Activated CD4-positive, alpha-beta T cell treated with anti-CD3 and anti-CD28 coated beads, Interleukin-2, amount 50 U/mL, for 16 hours (primary cell): Measurements from ENCODE around the gene DDX10.
"Not testable (repeated sequence)": the region's sequence is repeated elsewhere in the genome, so short reads cannot be mapped to it uniquely, and the experiment has no call there.

ENCODE experiments used
- DNase-seq: peaks from one replicate; pipeline ENCODE4 v3.0.0-alpha.2; 2020

The DDX10 gene

GRCh38 chr11:108780119-108780518, 115.2 kb downstream of the DDX10 start:
- DNase-seq: no peak

GRCh38 chr11:108781946-108782345, 117.1 kb downstream of the DDX10 start:
- DNase-seq: no peak

- DNase-seq: no peak
These were observed 121.6 kb downstream of the DDX10 start for GRCh38 chr11:108786281-108786990.

- no peak for DNase-seq
These were observed 122.2 kb downstream of the DDX10 start for GRCh38 chr11:108787105-108787504.

- DNase-seq: no peak
These were observed 123.8 kb downstream of the DDX10 start for GRCh38 chr11:108788565-108789199.

GRCh38 chr11:108790501-108791299, 125.8 kb downstream of the DDX10 start:
- no peak for DNase-seq

- DNase-seq: no peak
These were observed 128.3 kb downstream of the DDX10 start for GRCh38 chr11:108793138-108793537.

GRCh38 chr11:108793611-108794010, 128.7 kb downstream of the DDX10 start:
- DNase-seq: no peak

GRCh38 chr11:108796551-108796950, 131.7 kb downstream of the DDX10 start:
- no peak for DNase-seq

GRCh38 chr11:108797578-108798100, 132.8 kb downstream of the DDX10 start:
- no peak for DNase-seq

GRCh38 chr11:108802492-108802891, 137.6 kb downstream of the DDX10 start:
- DNase-seq: no peak

GRCh38 chr11:108803776-108804175, 138.9 kb downstream of the DDX10 start:
- DNase-seq: no peak

GRCh38 chr11:108804511-108804910, 139.6 kb downstream of the DDX10 start:
- no peak for DNase-seq

GRCh38 chr11:108805030-108805429, 140.2 kb downstream of the DDX10 start:
- DNase-seq: no peak

- DNase-seq: no peak
These were observed 142.4 kb downstream of the DDX10 start for GRCh38 chr11:108807262-108807661.

- no peak for DNase-seq
These were observed 148.2 kb downstream of the DDX10 start for GRCh38 chr11:108813086-108813485.

- no peak for DNase-seq
These were observed 153.1 kb downstream of the DDX10 start for GRCh38 chr11:108817976-108818375.

- no peak for DNase-seq
These were observed 154.1 kb downstream of the DDX10 start for GRCh38 chr11:108818971-108819370.

GRCh38 chr11:108819957-108820356, 155.1 kb downstream of the DDX10 start:
- no peak for DNase-seq

- not testable (repeated sequence) for DNase-seq
These were observed 159.1 kb downstream of the DDX10 start for GRCh38 chr11:108823960-108824359.

- no peak for DNase-seq
These were observed 159.7 kb downstream of the DDX10 start for GRCh38 chr11:108824545-108824944.

- no peak for DNase-seq
These were observed 160.5 kb downstream of the DDX10 start for GRCh38 chr11:108825381-108825780.

- no peak for DNase-seq
These were observed 161.3 kb downstream of the DDX10 start for GRCh38 chr11:108826136-108826535.

GRCh38 chr11:108835624-108836023, 170.8 kb downstream of the DDX10 start:
- no peak for DNase-seq
